D721Med (cell line): ENCODE measurements around the gene CDHR2.

Experiments
- DNase-seq: peaks from one replicate; pipeline ENCODE4 v3.0.0; 2011; ENCODE audit warnings: low spot score; ENCODE audit not compliant: insufficient read length
- FAIRE-seq: peaks from 2 replicates; lab custom pipeline; 2011; peaks lifted over from hg19 to GRCh38; lab: Jason Lieb, UNC
- TF ChIP-seq, protein P1 (sequence below): IDR thresholded peaks from 2 replicates; pipeline ENCODE4 v1.5.1; 2012; ENCODE audit warnings: mild to moderate bottlenecking, control low read depth; ENCODE audit not compliant: insufficient read depth; ENCODE audit errors: missing control alignments

Gene CDHR2

DNA sequence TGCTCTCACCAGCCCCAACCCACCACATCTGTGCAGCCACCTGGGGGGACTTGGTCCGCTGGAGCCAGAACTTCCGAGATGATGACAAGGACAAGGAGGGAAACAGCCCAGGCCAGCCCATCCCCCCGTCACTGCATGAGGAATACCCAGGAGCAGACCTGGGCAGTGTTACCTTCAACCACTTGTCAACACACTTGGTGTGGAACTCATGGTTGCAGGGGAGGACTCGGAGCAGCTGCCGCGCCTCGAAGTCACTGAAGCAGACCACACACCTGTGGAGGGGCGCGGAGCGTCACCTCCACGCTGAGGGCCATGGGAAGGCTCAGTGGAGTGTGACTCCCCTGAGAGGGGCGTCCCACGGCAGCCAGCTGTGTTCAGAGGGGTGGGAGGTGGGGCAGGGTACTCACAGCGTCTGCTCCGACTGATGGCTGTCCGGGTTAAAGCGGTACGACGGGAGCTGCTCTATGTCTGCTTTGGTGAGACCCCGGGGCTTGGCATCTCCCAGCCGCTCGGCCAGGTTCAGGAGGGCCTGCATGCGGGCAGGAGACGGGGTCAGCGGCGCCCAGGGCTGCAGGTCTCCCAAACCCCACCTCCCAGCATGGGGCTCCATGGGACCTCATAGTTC lies 19.9 kb upstream of the CDHR2 start:
- TF ChIP-seq, protein P1, sequence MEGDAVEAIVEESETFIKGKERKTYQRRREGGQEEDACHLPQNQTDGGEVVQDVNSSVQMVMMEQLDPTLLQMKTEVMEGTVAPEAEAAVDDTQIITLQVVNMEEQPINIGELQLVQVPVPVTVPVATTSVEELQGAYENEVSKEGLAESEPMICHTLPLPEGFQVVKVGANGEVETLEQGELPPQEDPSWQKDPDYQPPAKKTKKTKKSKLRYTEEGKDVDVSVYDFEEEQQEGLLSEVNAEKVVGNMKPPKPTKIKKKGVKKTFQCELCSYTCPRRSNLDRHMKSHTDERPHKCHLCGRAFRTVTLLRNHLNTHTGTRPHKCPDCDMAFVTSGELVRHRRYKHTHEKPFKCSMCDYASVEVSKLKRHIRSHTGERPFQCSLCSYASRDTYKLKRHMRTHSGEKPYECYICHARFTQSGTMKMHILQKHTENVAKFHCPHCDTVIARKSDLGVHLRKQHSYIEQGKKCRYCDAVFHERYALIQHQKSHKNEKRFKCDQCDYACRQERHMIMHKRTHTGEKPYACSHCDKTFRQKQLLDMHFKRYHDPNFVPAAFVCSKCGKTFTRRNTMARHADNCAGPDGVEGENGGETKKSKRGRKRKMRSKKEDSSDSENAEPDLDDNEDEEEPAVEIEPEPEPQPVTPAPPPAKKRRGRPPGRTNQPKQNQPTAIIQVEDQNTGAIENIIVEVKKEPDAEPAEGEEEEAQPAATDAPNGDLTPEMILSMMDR, result no peak
- DNase-seq, result no peak
- no peak for FAIRE-seq

DNA sequence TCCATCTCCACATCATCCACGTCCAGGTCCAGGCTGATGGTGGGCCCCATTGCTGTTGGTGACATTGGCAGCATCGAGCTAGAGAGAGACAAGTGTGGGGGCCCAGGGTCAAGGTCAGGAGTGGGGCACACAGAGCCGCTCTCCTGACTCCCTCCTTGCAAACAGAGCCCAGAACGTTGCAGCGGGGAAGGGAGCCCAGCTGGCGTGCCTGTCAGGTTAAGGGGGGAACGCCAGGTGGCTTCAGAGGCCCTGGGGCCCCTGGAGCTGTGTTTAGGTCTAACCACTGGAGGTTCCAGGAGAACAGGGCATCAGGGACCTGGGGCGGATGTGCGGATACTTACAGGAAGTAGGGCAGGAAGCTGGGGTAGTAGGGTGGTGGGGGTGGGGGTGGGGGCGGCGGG lies 19.4 kb upstream of the CDHR2 start:
- FAIRE-seq (no peak), DNase-seq (no peak)
- TF ChIP-seq, protein P1, result no peak

DNA sequence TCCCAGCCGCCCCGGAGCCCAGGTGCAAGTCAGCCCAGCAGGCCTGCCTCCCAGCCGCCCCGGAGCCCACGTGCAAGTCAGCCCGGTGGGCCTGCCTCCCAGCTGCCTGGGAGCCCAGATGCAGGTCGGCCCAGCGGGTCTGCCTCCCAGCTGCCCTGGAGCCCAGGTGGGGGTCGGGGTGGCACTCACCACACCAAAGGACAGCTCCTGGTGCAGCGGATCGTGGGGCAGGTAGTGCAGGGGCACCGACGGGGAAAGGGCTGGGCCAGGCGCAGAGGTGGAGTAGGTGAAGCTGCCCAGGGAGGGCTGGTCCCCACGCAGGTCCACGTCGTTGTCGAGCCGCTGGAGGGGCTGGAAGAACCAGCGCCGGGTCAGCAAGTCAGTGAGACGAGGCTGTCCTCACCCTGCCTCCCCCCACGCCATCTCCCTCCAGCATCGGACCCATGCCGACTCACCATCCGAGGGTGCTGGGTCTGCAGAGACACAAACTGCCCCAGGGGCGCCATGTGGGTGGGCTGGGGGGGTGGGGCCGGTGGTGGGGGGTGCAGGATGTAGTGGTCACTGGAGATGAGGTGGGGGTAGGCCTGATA lies 18.7 kb upstream of the CDHR2 start:
- TF ChIP-seq, protein P1, result no peak
- DNase-seq, result no peak
- FAIRE-seq, result no peak

DNA sequence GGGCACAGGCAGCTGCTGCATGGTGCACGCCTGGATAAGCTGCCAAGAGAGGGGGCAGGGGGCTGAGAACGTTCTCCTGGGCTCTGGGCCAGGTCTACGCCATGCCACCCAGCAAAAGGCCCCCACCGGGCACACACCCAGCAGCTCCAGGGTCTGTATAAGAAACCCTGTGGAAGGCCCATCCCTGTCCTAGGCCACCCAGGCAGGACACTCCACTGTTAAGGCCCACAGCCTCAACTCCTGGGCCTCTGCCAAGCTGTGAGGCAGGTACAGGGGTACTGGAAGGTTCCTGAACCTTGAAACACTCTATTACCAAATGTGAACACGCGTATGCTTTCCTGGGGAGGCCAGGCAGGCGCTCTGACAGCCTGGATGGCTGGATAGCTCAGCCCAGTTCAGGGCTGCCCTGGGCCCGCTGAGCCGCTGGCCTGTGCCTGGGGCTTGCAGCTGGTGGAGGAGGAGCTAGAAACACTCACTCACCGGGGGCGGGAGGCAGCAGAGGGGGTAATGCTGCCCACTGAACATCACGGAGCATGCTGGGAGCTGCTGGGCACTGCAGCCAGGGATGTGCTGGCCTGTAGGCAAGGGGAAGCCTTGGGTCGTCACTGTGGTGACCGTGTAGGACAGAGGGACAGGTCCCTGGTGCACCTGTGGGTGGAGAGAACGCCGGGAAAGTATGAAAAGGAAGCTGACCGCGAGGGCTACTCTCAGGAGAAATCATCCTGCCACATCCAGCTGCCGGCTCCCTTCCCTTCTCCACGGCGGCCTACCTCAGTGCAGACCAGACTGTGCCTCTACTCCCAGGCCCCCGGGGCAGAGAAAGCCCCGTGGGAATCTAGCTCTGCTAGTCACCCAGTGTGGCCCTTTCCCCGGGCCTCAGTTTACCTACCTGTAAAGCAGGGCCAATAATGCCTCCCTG lies 17.9 kb upstream of the CDHR2 start:
- DNase-seq, result no peak
- TF ChIP-seq, protein P1, result no peak
- FAIRE-seq, result no peak

DNA sequence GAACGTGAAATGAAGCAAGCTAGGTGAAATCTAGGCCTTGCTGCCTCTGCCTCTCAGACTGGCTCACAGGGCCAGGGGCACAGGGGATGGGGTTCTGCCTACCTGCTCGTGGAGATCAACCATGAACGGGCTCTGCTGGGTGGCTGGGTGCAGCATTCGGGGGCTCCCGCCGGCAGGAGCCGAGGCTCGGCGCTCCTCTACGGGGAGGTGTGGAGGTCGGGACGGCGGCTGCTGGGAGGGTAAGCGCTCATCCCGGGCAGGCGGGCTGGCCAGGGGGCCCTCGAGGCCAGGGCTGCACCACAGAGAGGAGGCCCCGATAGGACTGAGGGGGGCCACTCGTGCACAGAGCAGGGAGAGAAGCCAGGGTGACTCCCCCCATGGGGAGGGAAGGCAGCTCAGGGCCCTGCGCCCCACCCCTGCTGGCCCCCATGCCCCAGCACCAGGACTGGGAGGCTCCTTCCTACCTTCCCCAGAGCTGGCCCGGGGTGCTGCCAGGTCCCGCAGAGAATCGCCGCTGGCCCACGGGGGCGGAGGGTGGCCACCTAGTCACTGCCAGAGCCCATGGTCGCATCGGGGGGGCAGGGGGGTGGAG lies 17.1 kb upstream of the CDHR2 start:
- DNase-seq (no peak), FAIRE-seq (no peak)
- TF ChIP-seq, protein P1, result no peak

DNA sequence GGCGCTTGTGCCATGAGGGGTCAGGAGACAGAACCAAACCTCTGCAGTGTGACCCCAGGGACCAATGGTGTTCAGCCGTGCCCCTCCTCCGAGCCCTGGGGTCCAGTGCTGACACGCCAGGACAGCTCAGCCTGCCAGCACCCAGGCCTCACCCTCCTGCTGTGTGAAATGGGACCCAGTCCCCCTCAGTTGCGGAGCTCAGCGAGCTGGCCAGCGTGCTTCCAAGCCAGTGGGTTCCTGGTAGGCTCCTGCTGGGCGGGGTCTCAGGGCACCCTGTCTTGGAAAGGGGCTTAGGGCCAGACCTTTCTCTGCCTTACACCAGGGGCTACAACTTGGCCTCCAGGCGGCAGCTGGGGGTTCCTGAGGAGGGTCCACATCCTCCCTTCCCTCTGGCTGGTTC lies 16.3 kb upstream of the CDHR2 start:
- DNase-seq (no peak), FAIRE-seq (no peak)
- TF ChIP-seq, protein P1, result no peak
